ENCODE data around the gene YWHAG. TPM values are rescaled to one million over a fixed set of nuclear protein-coding genes. Genes with fewer than 3 reads are reported as not detected.

Gene YWHAG
- total and polyA plus RNA-seq, 2 of the 13 experiments (the other 11 are each of a cell fraction or from before 2014, with no cell fraction given) = 36.9 to 67.5 TPM

DNA sequence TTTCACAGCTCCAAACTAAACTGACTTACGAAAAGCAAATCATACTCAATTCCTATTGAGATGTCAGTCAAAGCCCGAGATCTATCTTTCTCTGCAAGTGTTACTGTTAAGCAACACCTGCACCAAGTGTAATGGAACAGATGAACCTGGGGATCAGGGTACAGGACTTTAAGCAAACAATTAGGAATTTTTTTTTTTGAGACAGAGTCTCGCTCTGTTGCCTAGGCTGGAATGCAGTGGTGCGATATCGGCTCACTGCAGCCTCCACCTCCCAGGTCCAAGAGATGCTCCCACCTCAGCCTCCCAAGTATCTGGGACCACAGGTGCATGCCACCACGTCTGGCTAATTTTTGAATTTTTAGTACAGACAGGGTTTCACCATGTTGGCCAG is 14.9 kb downstream of the YWHAG start (continued):
- TF ChIP-seq, protein P1, sequence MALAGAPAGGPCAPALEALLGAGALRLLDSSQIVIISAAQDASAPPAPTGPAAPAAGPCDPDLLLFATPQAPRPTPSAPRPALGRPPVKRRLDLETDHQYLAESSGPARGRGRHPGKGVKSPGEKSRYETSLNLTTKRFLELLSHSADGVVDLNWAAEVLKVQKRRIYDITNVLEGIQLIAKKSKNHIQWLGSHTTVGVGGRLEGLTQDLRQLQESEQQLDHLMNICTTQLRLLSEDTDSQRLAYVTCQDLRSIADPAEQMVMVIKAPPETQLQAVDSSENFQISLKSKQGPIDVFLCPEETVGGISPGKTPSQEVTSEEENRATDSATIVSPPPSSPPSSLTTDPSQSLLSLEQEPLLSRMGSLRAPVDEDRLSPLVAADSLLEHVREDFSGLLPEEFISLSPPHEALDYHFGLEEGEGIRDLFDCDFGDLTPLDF (CRISPR knock-in tag; IDR thresholded peaks at IDR 0.05) = no peak
- no peak for TF ChIP-seq ZC3H4 (CRISPR knock-in tag; IDR thresholded peaks at IDR 0.05; ENCODE audit: borderline replicate concordance)
- peak; percentile 58; the same call in 1 of the 2 replicates for TF ChIP-seq FOXJ3 (CRISPR knock-in tag; IDR thresholded peaks at IDR 0.05; ENCODE audit: borderline replicate concordance)
- peak; percentile 55; the same call in 1 of the 2 replicates for TF ChIP-seq DPF2 (CRISPR knock-in tag; IDR thresholded peaks at IDR 0.05; ENCODE audit: borderline replicate concordance, low read depth)
- TF ChIP-seq ASH2L (IDR thresholded peaks at IDR 0.05; ENCODE audit: insufficient read length, low read depth, low read length) = peak; percentile 18
- TF ChIP-seq, protein P2, sequence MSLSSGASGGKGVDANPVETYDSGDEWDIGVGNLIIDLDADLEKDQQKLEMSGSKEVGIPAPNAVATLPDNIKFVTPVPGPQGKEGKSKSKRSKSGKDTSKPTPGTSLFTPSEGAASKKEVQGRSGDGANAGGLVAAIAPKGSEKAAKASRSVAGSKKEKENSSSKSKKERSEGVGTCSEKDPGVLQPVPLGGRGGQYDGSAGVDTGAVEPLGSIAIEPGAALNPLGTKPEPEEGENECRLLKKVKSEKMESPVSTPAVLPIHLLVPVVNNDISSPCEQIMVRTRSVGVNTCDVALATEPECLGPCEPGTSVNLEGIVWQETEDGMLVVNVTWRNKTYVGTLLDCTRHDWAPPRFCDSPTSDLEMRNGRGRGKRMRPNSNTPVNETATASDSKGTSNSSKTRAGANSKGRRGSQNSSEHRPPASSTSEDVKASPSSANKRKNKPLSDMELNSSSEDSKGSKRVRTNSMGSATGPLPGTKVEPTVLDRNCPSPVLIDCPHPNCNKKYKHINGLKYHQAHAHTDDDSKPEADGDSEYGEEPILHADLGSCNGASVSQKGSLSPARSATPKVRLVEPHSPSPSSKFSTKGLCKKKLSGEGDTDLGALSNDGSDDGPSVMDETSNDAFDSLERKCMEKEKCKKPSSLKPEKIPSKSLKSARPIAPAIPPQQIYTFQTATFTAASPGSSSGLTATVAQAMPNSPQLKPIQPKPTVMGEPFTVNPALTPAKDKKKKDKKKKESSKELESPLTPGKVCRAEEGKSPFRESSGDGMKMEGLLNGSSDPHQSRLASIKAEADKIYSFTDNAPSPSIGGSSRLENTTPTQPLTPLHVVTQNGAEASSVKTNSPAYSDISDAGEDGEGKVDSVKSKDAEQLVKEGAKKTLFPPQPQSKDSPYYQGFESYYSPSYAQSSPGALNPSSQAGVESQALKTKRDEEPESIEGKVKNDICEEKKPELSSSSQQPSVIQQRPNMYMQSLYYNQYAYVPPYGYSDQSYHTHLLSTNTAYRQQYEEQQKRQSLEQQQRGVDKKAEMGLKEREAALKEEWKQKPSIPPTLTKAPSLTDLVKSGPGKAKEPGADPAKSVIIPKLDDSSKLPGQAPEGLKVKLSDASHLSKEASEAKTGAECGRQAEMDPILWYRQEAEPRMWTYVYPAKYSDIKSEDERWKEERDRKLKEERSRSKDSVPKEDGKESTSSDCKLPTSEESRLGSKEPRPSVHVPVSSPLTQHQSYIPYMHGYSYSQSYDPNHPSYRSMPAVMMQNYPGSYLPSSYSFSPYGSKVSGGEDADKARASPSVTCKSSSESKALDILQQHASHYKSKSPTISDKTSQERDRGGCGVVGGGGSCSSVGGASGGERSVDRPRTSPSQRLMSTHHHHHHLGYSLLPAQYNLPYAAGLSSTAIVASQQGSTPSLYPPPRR (CRISPR knock-in tag; IDR thresholded peaks at IDR 0.05; ENCODE audit: borderline replicate concordance) = 0 out of 2 replicates have a peak, but pooled peaks have one; percentile 3
- no peak for TF ChIP-seq NR3C1 (CRISPR knock-in tag; IDR thresholded peaks at IDR 0.05)
- TF ChIP-seq HHEX (CRISPR knock-in tag; IDR thresholded peaks at IDR 0.05) = peak; percentile 63; the same call in 1 of the 2 replicates
- TF ChIP-seq NFE2 (CRISPR knock-in tag; IDR thresholded peaks at IDR 0.05) = no peak
- 0 out of 2 replicates have a peak, but pooled peaks have one; percentile 42 for TF ChIP-seq ZNF292 (CRISPR knock-in tag; IDR thresholded peaks at IDR 0.05; ENCODE audit: borderline replicate concordance, low read depth)
- peak; percentile 85; the same call in 1 of the 2 replicates for TF ChIP-seq NCOR1 (IDR thresholded peaks at IDR 0.05; ENCODE audit: borderline replicate concordance, low read length)
- TF ChIP-seq NR2F6 (IDR thresholded peaks at IDR 0.05) = peak; percentile 24; the same call in 1 of the 2 replicates
- TF ChIP-seq NR2F6 (CRISPR knock-in tag; IDR thresholded peaks at IDR 0.05) = no peak
- TF ChIP-seq, protein P3, sequence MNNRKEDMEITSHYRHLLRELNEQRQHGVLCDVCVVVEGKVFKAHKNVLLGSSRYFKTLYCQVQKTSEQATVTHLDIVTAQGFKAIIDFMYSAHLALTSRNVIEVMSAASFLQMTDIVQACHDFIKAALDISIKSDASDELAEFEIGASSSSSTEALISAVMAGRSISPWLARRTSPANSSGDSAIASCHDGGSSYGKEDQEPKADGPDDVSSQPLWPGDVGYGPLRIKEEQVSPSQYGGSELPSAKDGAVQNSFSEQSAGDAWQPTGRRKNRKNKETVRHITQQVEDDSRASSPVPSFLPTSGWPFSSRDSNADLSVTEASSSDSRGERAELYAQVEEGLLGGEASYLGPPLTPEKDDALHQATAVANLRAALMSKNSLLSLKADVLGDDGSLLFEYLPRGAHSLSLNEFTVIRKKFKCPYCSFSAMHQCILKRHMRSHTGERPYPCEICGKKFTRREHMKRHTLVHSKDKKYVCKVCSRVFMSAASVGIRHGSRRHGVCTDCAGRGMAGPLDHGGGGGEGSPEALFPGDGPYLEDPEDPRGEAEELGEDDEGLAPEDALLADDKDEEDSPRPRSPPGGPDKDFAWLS (CRISPR knock-in tag; IDR thresholded peaks at IDR 0.05; ENCODE audit: borderline replicate concordance) = no peak
- no peak for TF ChIP-seq FOXP1 (IDR thresholded peaks at IDR 0.05)
- TF ChIP-seq FOXP1 (CRISPR knock-in tag; IDR thresholded peaks at IDR 0.05) = peak; percentile 57
- TF ChIP-seq, protein P4, sequence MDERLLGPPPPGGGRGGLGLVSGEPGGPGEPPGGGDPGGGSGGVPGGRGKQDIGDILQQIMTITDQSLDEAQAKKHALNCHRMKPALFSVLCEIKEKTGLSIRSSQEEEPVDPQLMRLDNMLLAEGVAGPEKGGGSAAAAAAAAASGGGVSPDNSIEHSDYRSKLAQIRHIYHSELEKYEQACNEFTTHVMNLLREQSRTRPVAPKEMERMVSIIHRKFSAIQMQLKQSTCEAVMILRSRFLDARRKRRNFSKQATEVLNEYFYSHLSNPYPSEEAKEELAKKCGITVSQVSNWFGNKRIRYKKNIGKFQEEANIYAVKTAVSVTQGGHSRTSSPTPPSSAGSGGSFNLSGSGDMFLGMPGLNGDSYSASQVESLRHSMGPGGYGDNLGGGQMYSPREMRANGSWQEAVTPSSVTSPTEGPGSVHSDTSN (CRISPR knock-in tag; IDR thresholded peaks at IDR 0.05) = peak; percentile 72
- TF ChIP-seq HIVEP1 (CRISPR knock-in tag; IDR thresholded peaks at IDR 0.05) = no peak
